A673 (cell line): ENCODE measurements around the gene MRGPRE. TPM values are rescaled to one million over a fixed set of nuclear protein-coding genes. Genes with fewer than 3 reads are reported as not detected.

Experiments
- BruUV-seq: library from RNA; stranded (reverse); fragments of 400-500 nt; replicated peaks from 2 replicates; lab custom pipeline; 2021; lab: Mats Ljungman, UMichigan
- CTCF ChIA-PET: fragments of 300-600 bp; sonication (Branson Sonifier 250); formaldehyde crosslinking; loops from one replicate; lab custom pipeline; 2022; ENCODE audit warnings: antibody characterized with exemption; lab: Charles Lee
- POLR2A ChIA-PET: fragments of 300-600 bp; sonication (Branson Sonifier 250); formaldehyde crosslinking; loops from one replicate; lab custom pipeline; 2022; ENCODE audit warnings: antibody characterized with exemption; ENCODE audit not compliant: low non-redundant PET; lab: Charles Lee
- DNase-seq: peaks from one replicate; pipeline ENCODE4 v3.0.0-alpha.2; 2015; ENCODE audit warnings: low spot score
- H3K27ac ChIP-seq: fragments of 200-600 bp; sonication (generic); 2 replicates; pipeline ENCODE4 v1.5.1; 2016; ENCODE audit warnings: mixed run types, low read depth, mild to moderate bottlenecking, mixed read lengths, antibody characterized with exemption, low read length; ENCODE audit not compliant: poor library complexity, severe bottlenecking
- H3K27me3 ChIP-seq: fragments of 200-600 bp; sonication (generic); replicated peaks from 2 replicates; pipeline ENCODE4 v1.6.1; 2017; ENCODE audit warnings: mixed run types, low read depth, mild to moderate bottlenecking, mixed read lengths, antibody characterized with exemption, low read length; ENCODE audit not compliant: insufficient read depth, poor library complexity
- H3K36me3 ChIP-seq: fragments of 200-600 bp; sonication (generic); 2 replicates; pipeline ENCODE4 v1.6.1; 2016; ENCODE audit warnings: mixed run types, mild to moderate bottlenecking, mixed read lengths, antibody characterized with exemption, low read length; ENCODE audit not compliant: insufficient read depth, poor library complexity, severe bottlenecking
- H3K4me1 ChIP-seq: fragments of 200-600 bp; sonication (generic); 2 replicates; pipeline ENCODE4 v1.6.1; 2017; ENCODE audit warnings: mixed run types, mild to moderate bottlenecking, mixed read lengths, antibody characterized with exemption, low read length; ENCODE audit not compliant: insufficient read depth, poor library complexity, severe bottlenecking
- H3K4me3 ChIP-seq: fragments of 200-600 bp; sonication (generic); 2 replicates; pipeline ENCODE4 v1.5.1; 2016; ENCODE audit warnings: low read depth, mixed run types, mild to moderate bottlenecking, mixed read lengths, low read length; ENCODE audit not compliant: poor library complexity, severe bottlenecking
- H3K9me3 ChIP-seq: fragments of 200-600 bp; sonication (generic); 2 replicates; pipeline ENCODE4 v1.6.1; 2016; ENCODE audit warnings: mixed run types, low read depth, mild to moderate bottlenecking, mixed read lengths, antibody characterized with exemption, low read length; ENCODE audit not compliant: poor library complexity, severe bottlenecking
- EZH2 ChIP-seq: fragments of 200-600 bp; sonication (generic); IDR thresholded peaks from 2 replicates; pipeline ENCODE4 v1.6.1; 2017; ENCODE audit warnings: borderline replicate concordance, low read depth, mild to moderate bottlenecking, mixed read lengths, antibody characterized with exemption, low read length; ENCODE audit not compliant: poor library complexity, severe bottlenecking
- intact Hi-C: fragments of 100-400 bp; cut with micrococcal nuclease; formaldehyde crosslinking; loops from one replicate; pipeline ENCODE4 v1.10.0; 2022; ENCODE audit not compliant: unreplicated experiment
- total RNA-seq: library from RNA; stranded (reverse); gene quantifications from 2 replicates; pipeline ENCODE4 v1.2.3, GENCODE V29; 2021
- TF ChIP-seq, protein P1 (sequence below): fragments of 300-800, 200-600 bp; sonication (generic); conservative IDR thresholded peaks from 2 replicates; pipeline ENCODE4 v1.5.1; 2017; ENCODE audit warnings: low read depth, mild to moderate bottlenecking, antibody characterized with exemption, low read length, moderate library complexity, mixed read lengths

The MRGPRE gene
- total RNA-seq, 1 experiment from 2014 or later = not detected

DNA sequence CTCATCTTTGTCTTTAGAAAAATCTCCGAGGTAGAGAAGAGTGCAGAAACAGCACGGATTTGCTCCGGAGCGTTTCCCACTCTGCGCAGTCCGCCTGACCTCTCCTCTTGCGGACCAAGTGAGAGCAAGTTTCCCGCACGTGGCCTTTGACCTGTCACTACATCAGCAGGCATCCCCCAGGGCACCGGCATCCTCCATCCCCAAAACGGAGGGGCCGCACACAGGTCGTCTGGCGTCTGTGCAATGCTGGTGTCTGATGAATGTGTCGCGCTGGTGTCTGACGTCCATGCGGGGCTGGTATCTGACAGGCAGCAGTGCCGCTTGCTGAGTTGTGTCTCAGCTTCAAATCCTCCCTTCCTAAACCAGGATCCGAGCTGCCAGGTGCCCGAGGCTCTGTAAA, 739 bp upstream of the MRGPRE start:
- ChIA-PET CTCF (no interaction called here), POLR2A (no interaction called here)
- Histone ChIP-seq H3K27me3 (no peaks in the 10 kb centered on the region), H3K4me1 (no peaks in the 10 kb centered on the region), H3K36me3 (no peaks in the 10 kb centered on the region), H3K27ac (no peak overlapping the region), H3K4me3 (no peak overlapping the region), H3K9me3 (no peaks in the 10 kb centered on the region)
- TF ChIP-seq EZH2 = no peak
- TF ChIP-seq, protein P1, sequence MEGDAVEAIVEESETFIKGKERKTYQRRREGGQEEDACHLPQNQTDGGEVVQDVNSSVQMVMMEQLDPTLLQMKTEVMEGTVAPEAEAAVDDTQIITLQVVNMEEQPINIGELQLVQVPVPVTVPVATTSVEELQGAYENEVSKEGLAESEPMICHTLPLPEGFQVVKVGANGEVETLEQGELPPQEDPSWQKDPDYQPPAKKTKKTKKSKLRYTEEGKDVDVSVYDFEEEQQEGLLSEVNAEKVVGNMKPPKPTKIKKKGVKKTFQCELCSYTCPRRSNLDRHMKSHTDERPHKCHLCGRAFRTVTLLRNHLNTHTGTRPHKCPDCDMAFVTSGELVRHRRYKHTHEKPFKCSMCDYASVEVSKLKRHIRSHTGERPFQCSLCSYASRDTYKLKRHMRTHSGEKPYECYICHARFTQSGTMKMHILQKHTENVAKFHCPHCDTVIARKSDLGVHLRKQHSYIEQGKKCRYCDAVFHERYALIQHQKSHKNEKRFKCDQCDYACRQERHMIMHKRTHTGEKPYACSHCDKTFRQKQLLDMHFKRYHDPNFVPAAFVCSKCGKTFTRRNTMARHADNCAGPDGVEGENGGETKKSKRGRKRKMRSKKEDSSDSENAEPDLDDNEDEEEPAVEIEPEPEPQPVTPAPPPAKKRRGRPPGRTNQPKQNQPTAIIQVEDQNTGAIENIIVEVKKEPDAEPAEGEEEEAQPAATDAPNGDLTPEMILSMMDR = no peak
- BruUV-seq = no TSS peak
- DNase-seq = no peak
- intact Hi-C loops = no loop called here

DNA sequence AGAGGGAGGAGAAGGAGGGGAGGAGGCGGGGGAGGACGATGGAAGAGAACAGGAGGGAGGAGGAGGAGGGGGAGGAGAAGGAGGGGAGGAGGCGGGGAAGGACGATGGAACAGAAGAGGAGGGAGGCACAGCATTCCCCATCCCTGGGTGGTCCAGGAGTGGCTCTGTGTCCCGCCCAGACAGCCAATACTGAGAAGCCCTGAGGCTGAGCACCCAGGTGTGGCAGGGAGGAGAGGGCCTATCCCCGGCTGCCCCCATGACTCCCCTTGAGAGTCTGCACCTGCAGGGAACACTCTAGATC, 717 bp downstream of the MRGPRE start:
- Histone ChIP-seq H3K27ac (no peak overlapping the region), H3K9me3 (no peaks in the 10 kb centered on the region), H3K27me3 (no peaks in the 10 kb centered on the region), H3K36me3 (no peaks in the 10 kb centered on the region), H3K4me3 (no peak overlapping the region), H3K4me1 (no peaks in the 10 kb centered on the region)
- no peak for DNase-seq
- BruUV-seq = no TSS peak
- intact Hi-C loops = no loop called here
- CTCF ChIA-PET = no interaction called here
- no peak for TF ChIP-seq EZH2
- TF ChIP-seq, protein P1 = no peak
- POLR2A ChIA-PET = no interaction called here

DNA sequence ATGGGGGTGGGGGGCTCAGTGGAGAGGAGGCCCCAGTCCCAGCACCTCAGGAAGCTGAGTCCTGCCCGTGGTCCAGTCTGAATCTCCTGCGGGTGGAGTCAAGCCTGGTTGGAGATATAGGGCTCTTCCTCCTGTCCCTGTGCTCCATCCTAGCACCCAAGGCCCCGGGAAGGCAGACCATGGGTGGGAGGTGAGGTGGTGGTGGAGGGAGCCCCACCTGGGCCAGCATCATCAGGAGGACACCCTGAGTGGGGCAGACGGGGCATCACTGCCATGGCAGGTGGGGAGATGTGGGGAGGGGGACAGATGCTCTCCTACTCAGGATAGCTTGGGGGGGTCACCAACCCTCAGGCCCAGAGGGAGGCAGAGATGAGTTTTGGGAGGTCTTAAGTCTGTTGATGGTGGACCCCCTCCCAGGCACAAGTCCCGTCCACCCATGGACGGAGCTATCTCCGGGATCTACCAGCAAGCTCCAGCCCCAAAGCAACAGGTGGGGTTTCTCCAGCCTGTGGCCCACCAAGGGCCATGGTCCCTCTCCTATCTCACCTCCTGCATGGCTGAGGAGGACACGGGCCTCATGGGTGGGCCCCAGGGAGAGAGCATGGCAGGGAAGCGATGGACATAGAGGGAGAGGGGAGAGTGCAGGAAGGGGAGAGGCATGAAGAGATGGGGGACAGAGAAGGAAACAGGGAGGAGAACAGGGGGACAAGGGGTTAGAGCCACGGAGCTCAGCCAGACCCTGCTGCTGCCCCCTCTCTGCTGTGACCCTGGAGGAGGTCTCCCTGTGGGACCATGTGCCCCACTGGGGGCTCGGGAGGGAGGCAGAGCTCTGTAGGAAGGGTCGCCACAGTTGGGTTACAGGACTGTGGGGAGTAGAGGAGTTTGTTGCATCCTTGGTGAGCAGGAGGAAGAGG, 1.3 kb downstream of the MRGPRE start:
- Histone ChIP-seq H3K36me3 (no peaks in the 10 kb centered on the region), H3K27me3 (no peaks in the 10 kb centered on the region), H3K9me3 (no peaks in the 10 kb centered on the region), H3K4me3 (no peak overlapping the region), H3K4me1 (no peaks in the 10 kb centered on the region), H3K27ac (no peak overlapping the region)
- BruUV-seq = no TSS peak
- TF ChIP-seq EZH2 = no peak
- TF ChIP-seq, protein P1 = no peak
- POLR2A ChIA-PET = no interaction called here
- intact Hi-C loops = no loop called here
- DNase-seq = no peak
- CTCF ChIA-PET = no interaction called here
